ENCODE measurements around the gene SEC16A. TPM values are rescaled to one million over a fixed set of nuclear protein-coding genes. Genes with fewer than 3 reads are reported as not detected.

Gene SEC16A
- total RNA-seq, 1 donor from 2014 or later = 66.1 TPM

DNA sequence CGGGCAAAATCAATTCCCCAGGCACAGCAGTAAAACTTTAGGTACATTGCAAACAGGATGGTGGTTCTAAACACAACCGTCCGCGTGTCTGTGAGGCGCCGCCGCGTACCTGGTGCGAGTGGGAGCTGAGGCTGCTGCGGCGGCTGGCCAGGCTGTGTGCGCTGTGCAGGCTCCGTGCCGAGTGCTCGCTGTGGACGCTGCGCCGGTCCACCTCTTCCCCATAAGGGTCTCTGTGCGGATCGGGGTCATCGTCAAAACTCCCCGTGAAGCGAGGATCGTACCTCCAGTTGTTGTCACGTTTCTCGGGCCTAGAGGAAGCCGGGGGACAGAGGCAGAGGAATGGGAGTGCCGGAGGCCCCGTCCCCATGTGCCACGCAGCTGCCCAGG, 16.7 kb downstream of the SEC16A start:
- Histone ChIP-seq H3K27me3 (no peaks in the 10 kb centered on the region), H3K27ac (no peak overlapping the region), H3K4me3 (no peak overlapping the region), H3K36me3 (peaks cover 96 to 99% of the 10 kb centered on the region in 2 donors), H3K9me3 (no peaks in the 10 kb centered on the region), H3K4me1 (no peaks in the 10 kb centered on the region)
- intact Hi-C loops (cut with DNase I) = no loop called here
- DNase-seq (ENCODE audit: low spot score in 2 of 2) = no peak
- TF ChIP-seq, protein P1, sequence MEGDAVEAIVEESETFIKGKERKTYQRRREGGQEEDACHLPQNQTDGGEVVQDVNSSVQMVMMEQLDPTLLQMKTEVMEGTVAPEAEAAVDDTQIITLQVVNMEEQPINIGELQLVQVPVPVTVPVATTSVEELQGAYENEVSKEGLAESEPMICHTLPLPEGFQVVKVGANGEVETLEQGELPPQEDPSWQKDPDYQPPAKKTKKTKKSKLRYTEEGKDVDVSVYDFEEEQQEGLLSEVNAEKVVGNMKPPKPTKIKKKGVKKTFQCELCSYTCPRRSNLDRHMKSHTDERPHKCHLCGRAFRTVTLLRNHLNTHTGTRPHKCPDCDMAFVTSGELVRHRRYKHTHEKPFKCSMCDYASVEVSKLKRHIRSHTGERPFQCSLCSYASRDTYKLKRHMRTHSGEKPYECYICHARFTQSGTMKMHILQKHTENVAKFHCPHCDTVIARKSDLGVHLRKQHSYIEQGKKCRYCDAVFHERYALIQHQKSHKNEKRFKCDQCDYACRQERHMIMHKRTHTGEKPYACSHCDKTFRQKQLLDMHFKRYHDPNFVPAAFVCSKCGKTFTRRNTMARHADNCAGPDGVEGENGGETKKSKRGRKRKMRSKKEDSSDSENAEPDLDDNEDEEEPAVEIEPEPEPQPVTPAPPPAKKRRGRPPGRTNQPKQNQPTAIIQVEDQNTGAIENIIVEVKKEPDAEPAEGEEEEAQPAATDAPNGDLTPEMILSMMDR (IDR thresholded peaks at IDR 0.05) = no peak

DNA sequence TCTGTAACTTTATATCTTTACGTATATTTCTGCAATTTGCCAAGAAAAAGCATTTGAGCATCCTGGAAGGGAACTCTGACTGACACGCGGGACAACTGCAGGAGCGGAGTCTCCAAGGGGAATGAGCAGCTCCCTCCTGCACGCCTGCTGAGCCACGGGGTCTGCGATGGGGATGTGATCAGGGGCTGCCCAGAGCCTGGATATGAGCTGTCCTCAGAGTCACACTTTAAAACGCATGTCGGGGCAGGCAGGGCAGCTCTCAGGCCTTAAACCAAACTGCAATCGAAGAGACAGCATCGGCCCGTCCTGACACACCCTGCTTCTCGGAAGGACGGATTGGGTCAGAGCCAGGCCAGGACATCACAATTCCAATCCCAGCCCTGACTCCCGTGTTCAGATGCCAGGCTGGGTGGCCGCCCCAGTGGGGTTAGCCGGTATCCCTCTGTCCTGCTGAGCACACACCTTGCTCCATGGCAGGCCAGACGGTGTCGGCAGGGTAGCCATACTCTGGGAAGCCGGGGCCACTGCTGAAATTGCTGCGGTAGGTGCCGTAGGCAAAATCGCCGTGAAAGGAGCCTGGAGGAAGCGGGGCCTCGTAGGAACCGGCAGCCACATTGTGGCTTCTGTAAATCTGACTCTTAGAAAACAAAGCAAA, 17.2 kb downstream of the SEC16A start:
- no peak for DNase-seq (ENCODE audit: low spot score in 2 of 2)
- no peaks in the 10 kb centered on the region for H3K4me1 ChIP-seq
- H3K27me3 ChIP-seq = no peaks in the 10 kb centered on the region
- no peak overlapping the region for H3K4me3 ChIP-seq
- peaks cover 96 to 99% of the 10 kb centered on the region in 2 donors for H3K36me3 ChIP-seq
- TF ChIP-seq, protein P1 (IDR thresholded peaks at IDR 0.05) = no peak
- intact Hi-C loops (cut with DNase I) = no loop called here
- no peaks in the 10 kb centered on the region for H3K9me3 ChIP-seq
- no peak overlapping the region for H3K27ac ChIP-seq

DNA sequence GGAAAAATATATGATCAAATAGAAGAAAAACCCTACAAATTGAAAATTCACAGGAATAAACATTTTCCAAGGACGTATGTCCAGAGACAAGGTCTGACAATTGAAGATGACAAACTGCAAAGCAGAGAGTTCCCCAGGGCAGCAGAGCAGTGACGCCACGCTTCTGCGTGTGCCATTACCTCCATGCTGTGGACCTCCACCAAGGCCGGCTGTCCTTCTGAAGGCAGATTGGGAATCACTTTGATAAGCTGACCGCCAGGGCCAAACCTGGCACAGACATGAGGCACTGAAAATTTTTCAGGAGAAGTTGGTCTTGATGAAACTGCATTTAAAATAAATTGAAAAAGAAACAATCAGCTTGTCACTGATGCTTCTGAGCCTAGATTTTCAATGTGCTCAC, 18.6 kb downstream of the SEC16A start:
- TF ChIP-seq, protein P1 (IDR thresholded peaks at IDR 0.05) = no peak
- intact Hi-C loops (cut with DNase I) = no loop called here
- H3K27ac ChIP-seq = no peak overlapping the region

DNA sequence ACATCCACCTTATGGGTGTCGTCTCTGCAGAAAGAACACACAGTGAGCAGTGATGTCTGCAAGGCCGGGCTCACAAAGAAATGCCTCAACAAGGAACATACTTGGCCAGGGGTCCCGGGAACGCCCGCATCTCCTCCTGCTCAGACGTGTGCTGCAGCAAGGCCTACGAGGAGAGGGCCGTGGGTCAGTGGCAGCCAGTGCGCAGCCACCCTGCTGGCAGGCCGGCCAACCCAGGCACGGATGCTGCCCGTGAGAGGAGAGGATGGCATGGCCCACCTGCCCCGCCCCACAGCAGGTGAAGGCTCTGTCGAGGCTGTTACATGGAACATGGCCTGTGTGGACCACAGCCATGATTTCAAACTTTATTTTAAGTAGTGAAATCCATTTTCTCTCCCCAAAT, 19.3 kb downstream of the SEC16A start:
- Histone ChIP-seq H3K27ac (no peak overlapping the region), H3K9me3 (no peaks in the 10 kb centered on the region), H3K27me3 (no peaks in the 10 kb centered on the region), H3K4me3 (no peak overlapping the region), H3K36me3 (peaks cover 98 to 100% of the 10 kb centered on the region in 2 donors), H3K4me1 (no peaks in the 10 kb centered on the region)
- TF ChIP-seq, protein P1 (IDR thresholded peaks at IDR 0.05) = no peak
- no peak for DNase-seq (ENCODE audit: low spot score in 2 of 2)
- intact Hi-C loops (cut with DNase I) = no loop called here

More for the DNA sequence above, 18.6 kb downstream of the SEC16A start:
- no peaks in the 10 kb centered on the region for H3K4me1 ChIP-seq
- no peaks in the 10 kb centered on the region for H3K9me3 ChIP-seq
- no peak for DNase-seq (ENCODE audit: low spot score in 2 of 2)
- H3K36me3 ChIP-seq = peaks cover 96 to 100% of the 10 kb centered on the region in 2 donors
- no peaks in the 10 kb centered on the region for H3K27me3 ChIP-seq
- H3K4me3 ChIP-seq = no peak overlapping the region

DNA sequence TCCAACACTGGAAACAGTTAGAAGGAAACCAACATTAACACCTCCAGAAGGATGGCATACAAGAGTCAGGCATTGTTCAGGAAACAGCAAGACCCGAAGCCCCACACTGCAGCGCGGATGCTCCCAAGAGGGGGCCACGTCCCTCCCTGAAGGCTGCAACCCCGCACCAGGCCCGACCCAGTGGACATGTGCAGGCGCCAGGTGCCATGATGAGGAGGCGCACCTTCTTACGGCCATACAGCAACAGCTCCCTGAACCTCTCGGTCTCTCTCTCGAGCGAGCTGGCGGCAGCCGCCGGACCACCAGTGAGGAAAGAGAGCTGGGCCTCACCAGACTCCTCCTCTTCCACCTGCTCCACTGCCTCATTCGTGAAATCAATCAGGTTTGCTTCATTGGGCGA, 20.2 kb downstream of the SEC16A start:
- Histone ChIP-seq H3K27ac (no peak overlapping the region), H3K4me1 (no peaks in the 10 kb centered on the region), H3K27me3 (no peaks in the 10 kb centered on the region), H3K9me3 (no peaks in the 10 kb centered on the region), H3K36me3 (peaks cover 99 to 100% of the 10 kb centered on the region in 2 donors), H3K4me3 (no peak overlapping the region)
- intact Hi-C loops (cut with DNase I) = no loop called here
- TF ChIP-seq, protein P1 (IDR thresholded peaks at IDR 0.05) = no peak
- DNase-seq (ENCODE audit: low spot score in 2 of 2) = no peak
